H1 (cell line): ENCODE results near the gene POLDIP3. TPM values are rescaled to one million over a fixed set of nuclear protein-coding genes. Genes with fewer than 3 reads are reported as not detected.

Experiments
- CBX5 ChIP-seq: fragments of 300-800, 300-1000 bp; sonication (generic); IDR thresholded peaks from 2 replicates; pipeline ENCODE4 v1.7.1; 2016; ENCODE audit warnings: antibody characterized with exemption, low read length, low read depth
- EGR1 ChIP-seq: IDR thresholded peaks from 2 replicates; pipeline ENCODE4 v1.6.1; 2011; ENCODE audit warnings: low read depth, low read length, borderline replicate concordance
- GTF2F1 ChIP-seq: IDR thresholded peaks from 2 replicates; pipeline ENCODE4 v1.6.1; 2012; ENCODE audit warnings: low read depth, low read length, improper control_type of control experiment, borderline replicate concordance
- RAD21 ChIP-seq, 2 experiments: IDR thresholded peaks in 1 of 2; conservative IDR thresholded peaks in 1 of 2; 2 replicates each; pipeline ENCODE4 v1.6.1; 2011; ENCODE audit warnings: low read depth in 2 of 2, low read length in 2 of 2, improper control_type of control experiment in 1 of 2, inconsistent platforms in 1 of 2, mild to moderate bottlenecking in 1 of 2, moderate library complexity in 1 of 2
- SP1 ChIP-seq: IDR thresholded peaks from 2 replicates; pipeline ENCODE4 v1.6.1; 2011; ENCODE audit warnings: low read depth, low read length
- TAF1 ChIP-seq: IDR thresholded peaks from 2 replicates; pipeline ENCODE4 v1.6.1; 2011; ENCODE audit warnings: mild to moderate bottlenecking, low read depth, low read length
- polyA plus RNA-seq, 7 experiments: library from polyadenylated mRNA; depleted of rRNA in 3 of 7; stranded (reverse) in 5 of 7; unstranded in 2 of 7; fragments of >200 nt in 5 of 7; fragments of 200-250 nt in 2 of 7; gene quantifications; 1 replicate in 5 of 7; 2 replicates in 1 of 7; 4 replicates in 1 of 7; pipeline versions ENCODE4 v1.2.1 to v1.2.3, GENCODE V29; 2011 to 2013; ENCODE audit warnings: missing spikeins in 2 of 7, mixed read lengths in 2 of 7
- total RNA-seq: library from RNA; stranded (reverse); fragmentation: NEBNext Ultra II Directional; extraction: Animal tissue kit (Norgen Biotek cat#: 25700); gene quantifications from 2 replicates; pipeline ENCODE4 v1.2.1, GENCODE V29; 2021
- TF ChIP-seq, protein P1 (sequence below): fragments of 300-600 bp; sonication (generic); IDR thresholded peaks from 2 replicates; pipeline ENCODE4 v1.7.1; 2012; ENCODE audit warnings: low read length, moderate library complexity, mild to moderate bottlenecking, inconsistent platforms; ENCODE audit not compliant: insufficient replicate concordance
- TF ChIP-seq, protein P2 (sequence below): IDR thresholded peaks from 2 replicates; pipeline ENCODE4 v1.6.1; 2011; ENCODE audit warnings: low read length, improper control_type of control experiment

Gene POLDIP3
- total and polyA plus RNA-seq, 2 of the 8 experiments (the other 6 are each of a cell fraction or from before 2014, with no cell fraction given) = 43.5 to 84.6 TPM

DNA sequence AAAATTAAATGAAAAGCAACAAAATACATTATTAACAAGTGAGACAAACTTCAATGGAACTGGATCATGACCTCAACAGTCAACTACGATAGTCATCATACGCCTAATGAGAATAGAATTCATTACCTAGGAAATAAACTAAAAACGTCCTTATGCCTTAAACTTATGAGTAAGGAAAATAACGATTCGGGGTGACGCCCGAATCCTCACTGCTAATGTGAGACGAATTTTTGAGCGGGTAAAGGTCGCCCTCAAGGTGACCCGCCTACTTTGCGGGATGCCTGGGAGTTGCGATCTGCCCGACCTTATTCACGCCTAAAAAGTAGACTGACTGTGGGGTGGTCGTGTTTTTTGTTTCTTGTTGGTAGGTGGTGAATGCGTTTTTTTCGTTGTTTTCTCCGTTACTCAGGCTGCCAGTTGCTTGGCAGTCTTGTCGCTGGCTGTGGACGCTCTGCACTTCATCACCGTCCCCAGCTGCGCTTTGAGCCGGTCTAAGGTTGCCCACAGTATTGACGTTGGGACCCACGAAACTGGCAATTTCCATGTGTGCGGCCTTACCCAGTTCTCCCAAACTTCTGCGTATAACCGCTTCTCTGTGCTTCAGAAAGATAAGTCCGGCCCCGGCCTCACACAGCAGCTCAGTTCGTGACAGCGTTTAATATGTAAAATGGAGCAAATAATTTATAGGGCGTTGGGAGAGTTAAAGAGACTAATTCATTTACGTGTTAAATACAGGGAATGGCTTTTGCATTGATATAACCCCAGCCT, 593 bp upstream of the POLDIP3 start (continued):
- TF ChIP-seq, protein P1, sequence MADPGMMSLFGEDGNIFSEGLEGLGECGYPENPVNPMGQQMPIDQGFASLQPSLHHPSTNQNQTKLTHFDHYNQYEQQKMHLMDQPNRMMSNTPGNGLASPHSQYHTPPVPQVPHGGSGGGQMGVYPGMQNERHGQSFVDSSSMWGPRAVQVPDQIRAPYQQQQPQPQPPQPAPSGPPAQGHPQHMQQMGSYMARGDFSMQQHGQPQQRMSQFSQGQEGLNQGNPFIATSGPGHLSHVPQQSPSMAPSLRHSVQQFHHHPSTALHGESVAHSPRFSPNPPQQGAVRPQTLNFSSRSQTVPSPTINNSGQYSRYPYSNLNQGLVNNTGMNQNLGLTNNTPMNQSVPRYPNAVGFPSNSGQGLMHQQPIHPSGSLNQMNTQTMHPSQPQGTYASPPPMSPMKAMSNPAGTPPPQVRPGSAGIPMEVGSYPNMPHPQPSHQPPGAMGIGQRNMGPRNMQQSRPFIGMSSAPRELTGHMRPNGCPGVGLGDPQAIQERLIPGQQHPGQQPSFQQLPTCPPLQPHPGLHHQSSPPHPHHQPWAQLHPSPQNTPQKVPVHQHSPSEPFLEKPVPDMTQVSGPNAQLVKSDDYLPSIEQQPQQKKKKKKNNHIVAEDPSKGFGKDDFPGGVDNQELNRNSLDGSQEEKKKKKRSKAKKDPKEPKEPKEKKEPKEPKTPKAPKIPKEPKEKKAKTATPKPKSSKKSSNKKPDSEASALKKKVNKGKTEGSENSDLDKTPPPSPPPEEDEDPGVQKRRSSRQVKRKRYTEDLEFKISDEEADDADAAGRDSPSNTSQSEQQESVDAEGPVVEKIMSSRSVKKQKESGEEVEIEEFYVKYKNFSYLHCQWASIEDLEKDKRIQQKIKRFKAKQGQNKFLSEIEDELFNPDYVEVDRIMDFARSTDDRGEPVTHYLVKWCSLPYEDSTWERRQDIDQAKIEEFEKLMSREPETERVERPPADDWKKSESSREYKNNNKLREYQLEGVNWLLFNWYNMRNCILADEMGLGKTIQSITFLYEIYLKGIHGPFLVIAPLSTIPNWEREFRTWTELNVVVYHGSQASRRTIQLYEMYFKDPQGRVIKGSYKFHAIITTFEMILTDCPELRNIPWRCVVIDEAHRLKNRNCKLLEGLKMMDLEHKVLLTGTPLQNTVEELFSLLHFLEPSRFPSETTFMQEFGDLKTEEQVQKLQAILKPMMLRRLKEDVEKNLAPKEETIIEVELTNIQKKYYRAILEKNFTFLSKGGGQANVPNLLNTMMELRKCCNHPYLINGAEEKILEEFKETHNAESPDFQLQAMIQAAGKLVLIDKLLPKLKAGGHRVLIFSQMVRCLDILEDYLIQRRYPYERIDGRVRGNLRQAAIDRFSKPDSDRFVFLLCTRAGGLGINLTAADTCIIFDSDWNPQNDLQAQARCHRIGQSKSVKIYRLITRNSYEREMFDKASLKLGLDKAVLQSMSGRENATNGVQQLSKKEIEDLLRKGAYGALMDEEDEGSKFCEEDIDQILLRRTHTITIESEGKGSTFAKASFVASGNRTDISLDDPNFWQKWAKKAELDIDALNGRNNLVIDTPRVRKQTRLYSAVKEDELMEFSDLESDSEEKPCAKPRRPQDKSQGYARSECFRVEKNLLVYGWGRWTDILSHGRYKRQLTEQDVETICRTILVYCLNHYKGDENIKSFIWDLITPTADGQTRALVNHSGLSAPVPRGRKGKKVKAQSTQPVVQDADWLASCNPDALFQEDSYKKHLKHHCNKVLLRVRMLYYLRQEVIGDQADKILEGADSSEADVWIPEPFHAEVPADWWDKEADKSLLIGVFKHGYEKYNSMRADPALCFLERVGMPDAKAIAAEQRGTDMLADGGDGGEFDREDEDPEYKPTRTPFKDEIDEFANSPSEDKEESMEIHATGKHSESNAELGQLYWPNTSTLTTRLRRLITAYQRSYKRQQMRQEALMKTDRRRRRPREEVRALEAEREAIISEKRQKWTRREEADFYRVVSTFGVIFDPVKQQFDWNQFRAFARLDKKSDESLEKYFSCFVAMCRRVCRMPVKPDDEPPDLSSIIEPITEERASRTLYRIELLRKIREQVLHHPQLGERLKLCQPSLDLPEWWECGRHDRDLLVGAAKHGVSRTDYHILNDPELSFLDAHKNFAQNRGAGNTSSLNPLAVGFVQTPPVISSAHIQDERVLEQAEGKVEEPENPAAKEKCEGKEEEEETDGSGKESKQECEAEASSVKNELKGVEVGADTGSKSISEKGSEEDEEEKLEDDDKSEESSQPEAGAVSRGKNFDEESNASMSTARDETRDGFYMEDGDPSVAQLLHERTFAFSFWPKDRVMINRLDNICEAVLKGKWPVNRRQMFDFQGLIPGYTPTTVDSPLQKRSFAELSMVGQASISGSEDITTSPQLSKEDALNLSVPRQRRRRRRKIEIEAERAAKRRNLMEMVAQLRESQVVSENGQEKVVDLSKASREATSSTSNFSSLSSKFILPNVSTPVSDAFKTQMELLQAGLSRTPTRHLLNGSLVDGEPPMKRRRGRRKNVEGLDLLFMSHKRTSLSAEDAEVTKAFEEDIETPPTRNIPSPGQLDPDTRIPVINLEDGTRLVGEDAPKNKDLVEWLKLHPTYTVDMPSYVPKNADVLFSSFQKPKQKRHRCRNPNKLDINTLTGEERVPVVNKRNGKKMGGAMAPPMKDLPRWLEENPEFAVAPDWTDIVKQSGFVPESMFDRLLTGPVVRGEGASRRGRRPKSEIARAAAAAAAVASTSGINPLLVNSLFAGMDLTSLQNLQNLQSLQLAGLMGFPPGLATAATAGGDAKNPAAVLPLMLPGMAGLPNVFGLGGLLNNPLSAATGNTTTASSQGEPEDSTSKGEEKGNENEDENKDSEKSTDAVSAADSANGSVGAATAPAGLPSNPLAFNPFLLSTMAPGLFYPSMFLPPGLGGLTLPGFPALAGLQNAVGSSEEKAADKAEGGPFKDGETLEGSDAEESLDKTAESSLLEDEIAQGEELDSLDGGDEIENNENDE = no peak
- TF ChIP-seq, protein P2, sequence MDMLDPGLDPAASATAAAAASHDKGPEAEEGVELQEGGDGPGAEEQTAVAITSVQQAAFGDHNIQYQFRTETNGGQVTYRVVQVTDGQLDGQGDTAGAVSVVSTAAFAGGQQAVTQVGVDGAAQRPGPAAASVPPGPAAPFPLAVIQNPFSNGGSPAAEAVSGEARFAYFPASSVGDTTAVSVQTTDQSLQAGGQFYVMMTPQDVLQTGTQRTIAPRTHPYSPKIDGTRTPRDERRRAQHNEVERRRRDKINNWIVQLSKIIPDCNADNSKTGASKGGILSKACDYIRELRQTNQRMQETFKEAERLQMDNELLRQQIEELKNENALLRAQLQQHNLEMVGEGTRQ = no peak
- peak; percentile 92 for TF ChIP-seq SP1
- no peak for TF ChIP-seq TAF1
- no peak for TF ChIP-seq CBX5
- peak; percentile 100 for TF ChIP-seq GTF2F1
- TF ChIP-seq EGR1 = peak; percentile 96
- no peak for TF ChIP-seq RAD21 (IDR thresholded peaks at IDR 0.05 in 1 of 2, conservative IDR thresholded peaks at IDR 0.05 in 1 of 2; ENCODE audit: low read depth in 2 of 2, low read length in 2 of 2)
